IPS-11a (cell line): ENCODE measurements around the gene PLA2G3.
A peak's percentile ranks its signal among the peaks of the same experiment; 100 is the strongest.
"Not testable (repeated sequence)": the region's sequence is repeated elsewhere in the genome, so short reads cannot be mapped to it uniquely, and the experiment has no call there.

ENCODE experiments used
- H3K4me3 ChIP-seq: one replicate; pipeline ENCODE4 v1.5.1; 2013; ENCODE audit warnings: low read depth, low read length, control low read depth

PLA2G3 gene

GRCh38 chr22:31139866-31140716 lies at the start of gene PLA2G3:
TSS of gene PLA2G3 (minus strand) at chr22:31140508. CDS start at chr22:31140354, 154 bp downstream.
- H3K4me3 ChIP-seq: no peak within 1 kb of the TSS

- H3K4me3 ChIP-seq: no peak overlapping the region
These were observed 47.3 kb upstream of the PLA2G3 start for GRCh38 chr22:31187627-31188026.

GRCh38 chr22:31185056-31185455 lies 44.7 kb upstream of the PLA2G3 start:
- H3K4me3 ChIP-seq: no peak overlapping the region

GRCh38 chr22:31184015-31184414 lies 43.7 kb upstream of the PLA2G3 start:
- no peak overlapping the region for H3K4me3 ChIP-seq

GRCh38 chr22:31179345-31179744 lies 39.0 kb upstream of the PLA2G3 start:
- no peak overlapping the region for H3K4me3 ChIP-seq

GRCh38 chr22:31178859-31179258 lies 38.6 kb upstream of the PLA2G3 start:
- H3K4me3 ChIP-seq: no peak overlapping the region

- H3K4me3 ChIP-seq: no peak overlapping the region
These were observed 37.3 kb upstream of the PLA2G3 start for GRCh38 chr22:31177420-31178162.

GRCh38 chr22:31176923-31177322 lies 36.6 kb upstream of the PLA2G3 start:
- H3K4me3 ChIP-seq: no peak overlapping the region

- no peak overlapping the region for H3K4me3 ChIP-seq
These were observed 33.3 kb upstream of the PLA2G3 start for GRCh38 chr22:31173386-31174145.

- not testable (repeated sequence) for H3K4me3 ChIP-seq
These were observed 31.4 kb upstream of the PLA2G3 start for GRCh38 chr22:31171734-31172133.

- no peak overlapping the region for H3K4me3 ChIP-seq
These were observed 30.7 kb upstream of the PLA2G3 start for GRCh38 chr22:31170971-31171370.

GRCh38 chr22:31162015-31162765 lies 21.9 kb upstream of the PLA2G3 start:
- no peak overlapping the region for H3K4me3 ChIP-seq

GRCh38 chr22:31161386-31161785 lies 21.1 kb upstream of the PLA2G3 start:
- no peak overlapping the region for H3K4me3 ChIP-seq

GRCh38 chr22:31160328-31160978 lies 20.1 kb upstream of the PLA2G3 start:
- H3K4me3 ChIP-seq: peak overlapping the region; percentile 84

- H3K4me3 ChIP-seq: no peak overlapping the region
These were observed 15.1 kb upstream of the PLA2G3 start for GRCh38 chr22:31155422-31155821.

- no peak overlapping the region for H3K4me3 ChIP-seq
These were observed 14.7 kb upstream of the PLA2G3 start for GRCh38 chr22:31154975-31155374.

- H3K4me3 ChIP-seq: no peak overlapping the region
These were observed 13.0 kb upstream of the PLA2G3 start for GRCh38 chr22:31153357-31153756.

GRCh38 chr22:31151872-31152271 lies 11.6 kb upstream of the PLA2G3 start:
- H3K4me3 ChIP-seq: no peak overlapping the region

- H3K4me3 ChIP-seq: no peak overlapping the region
These were observed 10.3 kb upstream of the PLA2G3 start for GRCh38 chr22:31150615-31151014.

- no peak overlapping the region for H3K4me3 ChIP-seq
These were observed 8.8 kb upstream of the PLA2G3 start for GRCh38 chr22:31148953-31149627.
